SK-N-SH treated with all-trans-retinoic acid at 6 μM for 48 hours (cell line): ENCODE results near the gene ATCAY.

Source experiments
- ARNTL ChIP-seq: fragments of 450-650 bp; formaldehyde crosslinking; IDR thresholded peaks from 2 replicates; pipeline ENCODE4 v1.5.0; 2020; ENCODE audit warnings: low read depth, mild to moderate bottlenecking, moderate library complexity, borderline replicate concordance
- BACH2 ChIP-seq: fragments of 250-450 bp; sonication (Bioruptor Pico); IDR thresholded peaks from 2 replicates; pipeline ENCODE4 v1.9.0; 2021; ENCODE audit warnings: mild to moderate bottlenecking, borderline replicate concordance
- CSDC2 ChIP-seq: fragments of 250-450 bp; sonication (Bioruptor Pico); IDR thresholded peaks from 2 replicates; pipeline ENCODE4 v1.5.0; 2020; ENCODE audit warnings: mild to moderate bottlenecking, moderate library complexity
- OSR1 ChIP-seq: fragments of 250-450 bp; sonication (Bioruptor Pico); IDR thresholded peaks from 2 replicates; pipeline ENCODE4 v1.8.0; 2022; ENCODE audit warnings: moderate library complexity, mild to moderate bottlenecking, inconsistent platforms
- PATZ1 ChIP-seq: fragments of 250-450 bp; sonication (Bioruptor Pico); IDR thresholded peaks from 2 replicates; pipeline ENCODE4 v1.8.0; 2020; ENCODE audit warnings: mild to moderate bottlenecking, moderate library complexity, borderline replicate concordance
- RARB ChIP-seq: fragments of 250-450 bp; sonication (Bioruptor Pico); IDR thresholded peaks from 2 replicates; pipeline ENCODE4 v1.8.0; 2021; ENCODE audit warnings: mild to moderate bottlenecking, moderate library complexity
- SNAI2 ChIP-seq: fragments of 250-450 bp; sonication (Bioruptor Pico); IDR thresholded peaks from 2 replicates; pipeline ENCODE4 v1.5.0; 2020; ENCODE audit warnings: mild to moderate bottlenecking, moderate library complexity
- TCF4 ChIP-seq: fragments of 250-450 bp; sonication (Bioruptor Pico); IDR thresholded peaks from 2 replicates; pipeline ENCODE4 v1.8.0; 2021; ENCODE audit warnings: mild to moderate bottlenecking, moderate library complexity, borderline replicate concordance
- TSHZ2 ChIP-seq: fragments of 250-450 bp; sonication (Bioruptor Pico); IDR thresholded peaks from 2 replicates; pipeline ENCODE4 v1.5.0; 2020; ENCODE audit warnings: mild to moderate bottlenecking, moderate library complexity
- ZC3H10 ChIP-seq: fragments of 250-450 bp; sonication (Bioruptor Pico); IDR thresholded peaks from 2 replicates; pipeline ENCODE4 v1.5.1; 2021; ENCODE audit warnings: mild to moderate bottlenecking, moderate library complexity
- ZFP3 ChIP-seq: fragments of 250-450 bp; sonication (Bioruptor Pico); IDR thresholded peaks from 2 replicates; pipeline ENCODE4 v1.5.0; 2020; ENCODE audit warnings: mild to moderate bottlenecking, moderate library complexity
- ZFP30 ChIP-seq: fragments of 450-650 bp; formaldehyde crosslinking; IDR thresholded peaks from 2 replicates; pipeline ENCODE4 v1.5.0; 2022; ENCODE audit warnings: mild to moderate bottlenecking, moderate library complexity
- ZNF70 ChIP-seq: fragments of 450-650 bp; formaldehyde crosslinking; IDR thresholded peaks from 2 replicates; pipeline ENCODE4 v1.5.0; 2020; ENCODE audit warnings: mild to moderate bottlenecking, moderate library complexity
- ZNF8 ChIP-seq: fragments of 450-650 bp; formaldehyde crosslinking; IDR thresholded peaks from 2 replicates; pipeline ENCODE4 v1.5.0; 2020; ENCODE audit warnings: mild to moderate bottlenecking, moderate library complexity

- TF ChIP-seq ZNF70 (CRISPR knock-in tag): no peak
- TF ChIP-seq ZFP30 (CRISPR knock-in tag): no peak
- TF ChIP-seq BACH2 (CRISPR knock-in tag): no peak
- TF ChIP-seq OSR1 (CRISPR knock-in tag): no peak
- no peak for TF ChIP-seq SNAI2 (CRISPR knock-in tag)
- TF ChIP-seq RARB (CRISPR knock-in tag): no peak
- TF ChIP-seq ZNF8: no peak
- no peak for TF ChIP-seq PATZ1 (CRISPR knock-in tag)
- TF ChIP-seq ZC3H10 (CRISPR knock-in tag): no peak
- TF ChIP-seq TSHZ2 (CRISPR knock-in tag): no peak
- TF ChIP-seq ARNTL (CRISPR knock-in tag): no peak
- no peak for TF ChIP-seq TCF4
- TF ChIP-seq ZFP3 (CRISPR knock-in tag): no peak
- no peak for TF ChIP-seq CSDC2 (CRISPR knock-in tag)
Measured at GRCh38 chr19:3955688-3956087, 75.2 kb downstream of the ATCAY start.
